Memory B cell (primary cell): ENCODE measurements around the gene HSPA2.
"Not testable (repeated sequence)": the region's sequence is repeated elsewhere in the genome, so short reads cannot be mapped to it uniquely, and the experiment has no call there.

Source experiments
- ATAC-seq: fragments of 150-1000 bp; cut with Tn5 transposase; 2 replicates; pipeline ENCODE4 v1.10.0; 2021; ENCODE audit warnings: low read depth, mild to moderate bottlenecking, moderate library complexity
- DNase-seq, 2 donors: peaks; one replicate each; pipeline ENCODE4 v3.0.0; 2022; ENCODE audit warnings: low spot score in 2 of 2
- H3K27ac Mint-ChIP-seq: one replicate; pipeline ENCODE4 v1.8.0; 2022; ENCODE audit warnings: mild to moderate bottlenecking, moderate library complexity, mixed read lengths
- H3K27me3 Mint-ChIP-seq: one replicate; pipeline ENCODE4 v1.8.0; 2022; ENCODE audit warnings: mixed read lengths
- H3K36me3 Mint-ChIP-seq: one replicate; pipeline ENCODE4 v1.8.0; 2022; ENCODE audit warnings: mild to moderate bottlenecking, mixed read lengths
- H3K4me1 Mint-ChIP-seq: one replicate; pipeline ENCODE4 v1.8.0; 2022; ENCODE audit warnings: mixed read lengths
- H3K4me3 Mint-ChIP-seq: one replicate; pipeline ENCODE4 v1.8.0; 2022; ENCODE audit warnings: mild to moderate bottlenecking, moderate library complexity, mixed read lengths
- H3K9me3 Mint-ChIP-seq: one replicate; pipeline ENCODE4 v1.8.0; 2022; ENCODE audit warnings: mixed read lengths

The HSPA2 gene

GRCh38 chr14:64531567-64531966 is 9.0 kb upstream of the HSPA2 start:
- Mint-ChIP-seq H3K4me3 (no peak overlapping the region), H3K27ac (no peak overlapping the region), H3K9me3 (no peaks in the 10 kb centered on the region), H3K4me1 (peaks cover 2% of the 10 kb centered on the region), H3K27me3 (no peaks in the 10 kb centered on the region), H3K36me3 (peaks cover 5% of the 10 kb centered on the region)
- ATAC-seq (no peak), DNase-seq (no peak)

- no peak overlapping the region for H3K27ac Mint-ChIP-seq
- peaks cover 1% of the 10 kb centered on the region for H3K9me3 Mint-ChIP-seq
- peaks cover 10% of the 10 kb centered on the region for H3K4me1 Mint-ChIP-seq
- ATAC-seq (no peak), DNase-seq (no peak)
- no peaks in the 10 kb centered on the region for H3K27me3 Mint-ChIP-seq
- no peak overlapping the region for H3K4me3 Mint-ChIP-seq
- peaks cover 4% of the 10 kb centered on the region for H3K36me3 Mint-ChIP-seq
These were observed 3.9 kb upstream of the HSPA2 start for GRCh38 chr14:64536488-64537245.

- ATAC-seq (no peak), DNase-seq (peak in 1 of 2 donors; percentile 19)
- Mint-ChIP-seq H3K9me3 (peaks cover 1% of the 10 kb centered on the region), H3K4me3 (peak overlapping the region; percentile 97), H3K27ac (peak overlapping the region; percentile 92), H3K4me1 (peaks cover 14% of the 10 kb centered on the region), H3K36me3 (peaks cover 4% of the 10 kb centered on the region), H3K27me3 (no peaks in the 10 kb centered on the region)
These were observed 875 bp downstream of the HSPA2 start for GRCh38 chr14:64541261-64541971.

GRCh38 chr14:64541972-64542835 is 1.7 kb downstream of the HSPA2 start:
- Mint-ChIP-seq H3K9me3 (peaks cover 1% of the 10 kb centered on the region), H3K4me1 (peaks cover 14% of the 10 kb centered on the region), H3K36me3 (peaks cover 4% of the 10 kb centered on the region), H3K27ac (no peak overlapping the region), H3K27me3 (no peaks in the 10 kb centered on the region), H3K4me3 (peak overlapping the region; percentile 78)
- ATAC-seq, result no peak
- DNase-seq, result peak; percentile 8 to 17

- Mint-ChIP-seq H3K4me1 (peaks cover 14% of the 10 kb centered on the region), H3K9me3 (peaks cover 1% of the 10 kb centered on the region)
- no peak for ATAC-seq
These were observed 2.3 kb downstream of the HSPA2 start for GRCh38 chr14:64542836-64543201.

GRCh38 chr14:64544607-64545312 is 4.2 kb downstream of the HSPA2 start:
- H3K27me3 Mint-ChIP-seq, result peaks cover 2% of the 10 kb centered on the region
- peaks cover 1% of the 10 kb centered on the region for H3K9me3 Mint-ChIP-seq
- H3K4me1 Mint-ChIP-seq, result peaks cover 13% of the 10 kb centered on the region
- DNase-seq (no peak), ATAC-seq (no peak)
- no peak overlapping the region for H3K27ac Mint-ChIP-seq
- peaks cover 4% of the 10 kb centered on the region for H3K36me3 Mint-ChIP-seq
- H3K4me3 Mint-ChIP-seq, result no peak overlapping the region

More at GRCh38 chr14:64542836-64543201, 2.3 kb downstream of the HSPA2 start:
- no peak for DNase-seq
- H3K4me3 Mint-ChIP-seq, result peak overlapping the region; percentile 78
- H3K36me3 Mint-ChIP-seq, result peaks cover 4% of the 10 kb centered on the region
- H3K27me3 Mint-ChIP-seq, result no peaks in the 10 kb centered on the region
- no peak overlapping the region for H3K27ac Mint-ChIP-seq

GRCh38 chr14:64549016-64549415 is 8.5 kb downstream of the HSPA2 start:
- peaks cover 8% of the 10 kb centered on the region for H3K27me3 Mint-ChIP-seq
- DNase-seq (no peak), ATAC-seq (no peak)
- peak overlapping the region; percentile 64 for H3K4me3 Mint-ChIP-seq
- H3K4me1 Mint-ChIP-seq, result peaks cover 8% of the 10 kb centered on the region
- no peaks in the 10 kb centered on the region for H3K36me3 Mint-ChIP-seq
- H3K9me3 Mint-ChIP-seq, result no peaks in the 10 kb centered on the region
- H3K27ac Mint-ChIP-seq, result no peak overlapping the region

GRCh38 chr14:64549791-64550620 is 9.5 kb downstream of the HSPA2 start, which contains the start of gene PPP1R36:
PPP1R36 (plus strand) TSS chr14:64549961; CDS start chr14:64549998, 37 bp downstream.
- peak; percentile 95 for ATAC-seq
- peak; percentile 13 to 36 for DNase-seq
- peaks cover 12% of the 10 kb centered on the region for H3K27me3 Mint-ChIP-seq

GRCh38 chr14:64550621-64551333 is 10.2 kb downstream of the HSPA2 start:
- H3K9me3 Mint-ChIP-seq, result no peaks in the 10 kb centered on the region
- peaks cover 12% of the 10 kb centered on the region for H3K27me3 Mint-ChIP-seq
- no peak overlapping the region for H3K27ac Mint-ChIP-seq
- ATAC-seq (no peak), DNase-seq (no peak)
- no peaks in the 10 kb centered on the region for H3K36me3 Mint-ChIP-seq
- peak overlapping the region; percentile 67 for H3K4me3 Mint-ChIP-seq
- peaks cover 8% of the 10 kb centered on the region for H3K4me1 Mint-ChIP-seq

More at GRCh38 chr14:64549791-64550620, 9.5 kb downstream of the HSPA2 start, which contains the start of gene PPP1R36:
- Mint-ChIP-seq H3K4me3 (peak within 1 kb of the TSS; percentile 67), H3K36me3 (no peaks in the 10 kb centered on the region), H3K27ac (no peak within 1 kb of the TSS), H3K9me3 (no peaks in the 10 kb centered on the region), H3K4me1 (peaks cover 8% of the 10 kb centered on the region)

- Mint-ChIP-seq H3K4me1 (peaks cover 4% of the 10 kb centered on the region), H3K27ac (no peak overlapping the region), H3K27me3 (peaks cover 10% of the 10 kb centered on the region), H3K4me3 (no peak overlapping the region), H3K36me3 (no peaks in the 10 kb centered on the region), H3K9me3 (no peaks in the 10 kb centered on the region)
- ATAC-seq (no peak), DNase-seq (no peak)
These were observed 14.0 kb downstream of the HSPA2 start for GRCh38 chr14:64554556-64554955.

- Mint-ChIP-seq H3K9me3 (no peaks in the 10 kb centered on the region), H3K4me1 (no peaks in the 10 kb centered on the region), H3K36me3 (no peaks in the 10 kb centered on the region), H3K4me3 (no peak overlapping the region), H3K27me3 (peaks cover 8% of the 10 kb centered on the region), H3K27ac (no peak overlapping the region)
- DNase-seq (no peak), ATAC-seq (no peak)
These were observed 16.0 kb downstream of the HSPA2 start for GRCh38 chr14:64556526-64556925.

- not testable (repeated sequence) for H3K9me3 Mint-ChIP-seq, H3K4me1 Mint-ChIP-seq, H3K4me3 Mint-ChIP-seq, ATAC-seq, DNase-seq, H3K36me3 Mint-ChIP-seq, H3K27me3 Mint-ChIP-seq, H3K27ac Mint-ChIP-seq
These were observed 17.7 kb downstream of the HSPA2 start for GRCh38 chr14:64558216-64558615.
